Kidney (tissue), 14 donors: ENCODE data around the gene DDX23. TPM values are rescaled to one million over a fixed set of nuclear protein-coding genes. Genes with fewer than 3 reads are reported as not detected.

Source experiments
- DNase-seq, 5 donors: peaks; one replicate each; pipeline ENCODE4 v3.0.0-alpha.2; 2013 to 2020
- FAIRE-seq: peaks from 2 replicates; lab custom pipeline; 2012; peaks lifted over from hg19 to GRCh38; lab: Jason Lieb, UNC
- H3K27ac ChIP-seq, 2 donors: one replicate each; pipeline ENCODE4 v1.7.0; 2013; ENCODE audit warnings: low read depth in 2 of 2, low read length in 2 of 2, inconsistent platforms in 1 of 2
- H3K27me3 ChIP-seq: one replicate; pipeline ENCODE4 v1.7.1; 2013; ENCODE audit warnings: low read length, inconsistent platforms; ENCODE audit not compliant: control insufficient read depth, insufficient read depth
- H3K36me3 ChIP-seq, 3 donors: one replicate each; pipeline versions ENCODE4 v1.7.0 to v1.7.1; 2013; ENCODE audit warnings: low read length in 3 of 3, control low read depth in 1 of 3, inconsistent platforms in 1 of 3; ENCODE audit not compliant: insufficient read depth in 3 of 3, control insufficient read depth in 2 of 3
- H3K4me1 ChIP-seq, 3 donors: one replicate each; pipeline versions ENCODE4 v1.7.0 to v1.7.1; 2013; ENCODE audit warnings: low read length in 3 of 3, inconsistent platforms in 1 of 3, low read depth in 1 of 3; ENCODE audit not compliant: control insufficient read depth in 2 of 3, insufficient read depth in 2 of 3
- H3K4me3 ChIP-seq, 3 donors: one replicate each; pipeline versions ENCODE4 v1.7.0 to v1.8.1; 2013; ENCODE audit warnings: low read length in 3 of 3, control low read depth in 1 of 3, inconsistent platforms in 1 of 3
- H3K9ac ChIP-seq, 3 donors: one replicate each; pipeline versions ENCODE4 v1.7.0 to v1.7.1; 2013; ENCODE audit warnings: low read length in 3 of 3, control low read depth in 1 of 3, inconsistent platforms in 1 of 3
- H3K9me3 ChIP-seq, 3 donors: one replicate each; pipeline versions ENCODE4 v1.7.0 to v1.7.1; 2013; ENCODE audit warnings: low read length in 3 of 3, control low read depth in 1 of 3, inconsistent platforms in 1 of 3; ENCODE audit not compliant: control insufficient read depth in 2 of 3, insufficient read depth in 1 of 3
- intact Hi-C: fragments of 100-400 bp; cut with DNase I; formaldehyde crosslinking; loops from one replicate; pipeline ENCODE4 v1.11.1; 2022
- polyA plus RNA-seq: library from polyadenylated mRNA; stranded (reverse); fragments of 350-450 nt; fragmentation: Illumina TruSeq; extraction: RNeasy Lipid Tissue Mini Kit (QIAGEN cat#74804); gene quantifications from one replicate; pipeline ENCODE4 v1.2.3, GENCODE V29; 2014; ENCODE audit warnings: low read depth, low replicate concordance; ENCODE audit not compliant: insufficient read depth
- total RNA-seq: library from RNA; stranded (reverse); fragmentation: NEBNext Ultra II Directional; extraction: Animal tissue kit (Norgen Biotek cat#: 25700); gene quantifications from one replicate; pipeline ENCODE4 v1.2.1, GENCODE V29; 2021
- TF ChIP-seq, protein P1 (sequence below): IDR thresholded peaks from 3 replicates; pipeline ENCODE4 v1.5.1; 2012; ENCODE audit warnings: mild to moderate bottlenecking, moderate library complexity, borderline replicate concordance; ENCODE audit not compliant: insufficient read depth; ENCODE audit errors: extremely low read depth
- donor health status: control.
- donor health status: control.
- donor health status: control.
- donor health status: control.
- donor health status: control.
- donor health status: DM: yes; HTN: yes; CAD: no.
- donor health status: Normal renal cell carcinoma (clear cell type).

The DDX23 gene
- total and polyA plus RNA-seq, 2 donors from 2014 or later, result 31.9 to 65.5 TPM

DNA sequence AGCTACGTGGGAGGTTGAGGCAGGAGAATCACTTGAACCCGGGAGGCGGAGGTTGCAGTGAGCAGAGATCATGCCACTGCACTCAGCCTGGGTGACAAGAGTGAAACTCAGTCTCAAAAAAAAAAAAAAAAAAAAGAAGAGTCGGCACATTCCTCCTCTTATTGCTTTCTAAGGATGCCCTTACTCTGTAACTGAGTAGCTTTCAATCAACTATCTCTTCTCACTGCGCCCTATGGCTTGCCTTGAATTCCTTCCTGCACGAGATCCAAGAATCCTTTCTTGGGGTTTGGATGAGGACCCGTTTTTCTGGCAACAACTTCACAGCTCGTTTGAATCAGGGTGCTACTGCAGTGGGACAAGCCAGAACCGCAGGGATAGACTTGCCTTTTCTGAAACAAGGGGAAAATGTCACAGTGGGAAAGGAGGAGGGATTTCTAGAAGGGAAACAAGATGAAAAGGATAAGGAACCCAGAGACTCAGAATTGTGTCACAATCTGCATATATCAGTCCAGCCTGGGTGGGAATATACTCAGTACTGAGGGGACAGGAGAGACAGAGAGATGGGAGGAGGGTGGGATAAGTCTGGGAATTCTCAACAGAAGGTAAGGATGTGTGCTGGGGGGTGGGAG is 29.8 kb upstream of the DDX23 start:
- peak in 2 of 5 donors; percentile 35 to 44 for DNase-seq
- H3K9ac ChIP-seq, result peak overlapping the region in 2 of 3 donors; percentile 46 to 61
- H3K4me3 ChIP-seq, result peak overlapping the region in 1 of 3 donors; percentile 44
- no peak for FAIRE-seq
- no peaks in the 10 kb centered on the region for H3K9me3 ChIP-seq
- peak overlapping the region; percentile 43 to 69 for H3K27ac ChIP-seq
- intact Hi-C loops, result no loop called here
- H3K36me3 ChIP-seq, result no peaks in the 10 kb centered on the region
- no peaks in the 10 kb centered on the region for H3K27me3 ChIP-seq
- TF ChIP-seq, protein P1, sequence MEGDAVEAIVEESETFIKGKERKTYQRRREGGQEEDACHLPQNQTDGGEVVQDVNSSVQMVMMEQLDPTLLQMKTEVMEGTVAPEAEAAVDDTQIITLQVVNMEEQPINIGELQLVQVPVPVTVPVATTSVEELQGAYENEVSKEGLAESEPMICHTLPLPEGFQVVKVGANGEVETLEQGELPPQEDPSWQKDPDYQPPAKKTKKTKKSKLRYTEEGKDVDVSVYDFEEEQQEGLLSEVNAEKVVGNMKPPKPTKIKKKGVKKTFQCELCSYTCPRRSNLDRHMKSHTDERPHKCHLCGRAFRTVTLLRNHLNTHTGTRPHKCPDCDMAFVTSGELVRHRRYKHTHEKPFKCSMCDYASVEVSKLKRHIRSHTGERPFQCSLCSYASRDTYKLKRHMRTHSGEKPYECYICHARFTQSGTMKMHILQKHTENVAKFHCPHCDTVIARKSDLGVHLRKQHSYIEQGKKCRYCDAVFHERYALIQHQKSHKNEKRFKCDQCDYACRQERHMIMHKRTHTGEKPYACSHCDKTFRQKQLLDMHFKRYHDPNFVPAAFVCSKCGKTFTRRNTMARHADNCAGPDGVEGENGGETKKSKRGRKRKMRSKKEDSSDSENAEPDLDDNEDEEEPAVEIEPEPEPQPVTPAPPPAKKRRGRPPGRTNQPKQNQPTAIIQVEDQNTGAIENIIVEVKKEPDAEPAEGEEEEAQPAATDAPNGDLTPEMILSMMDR, result no peak
- peaks cover 0 to 10% (median 0%) of the 10 kb centered on the region in 3 donors for H3K4me1 ChIP-seq

DNA sequence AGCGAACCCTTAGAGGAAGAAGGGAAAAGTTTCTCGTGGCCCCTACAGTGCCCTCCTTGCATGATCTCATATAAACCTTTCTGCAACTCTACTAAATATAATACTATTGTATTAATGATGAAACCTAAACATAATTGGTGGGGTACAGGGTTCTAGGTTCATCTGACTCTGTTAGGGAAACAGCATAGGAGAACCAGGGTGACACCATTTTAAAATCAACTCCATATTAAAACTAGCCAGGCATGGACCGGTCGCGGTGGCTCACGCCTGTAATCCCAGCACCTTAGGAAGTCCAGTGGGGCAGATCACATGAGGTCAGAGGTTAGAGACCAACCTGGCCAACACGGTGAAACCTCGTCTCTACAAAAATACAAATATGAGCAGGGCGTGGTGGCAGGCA is 28.7 kb upstream of the DDX23 start:
- TF ChIP-seq, protein P1, result no peak
- intact Hi-C loops, result no loop called here
- no peaks in the 10 kb centered on the region for H3K27me3 ChIP-seq
- no peak overlapping the region for H3K9ac ChIP-seq
- no peak overlapping the region for H3K27ac ChIP-seq
- FAIRE-seq (no peak), DNase-seq (peak in 1 of 5 donors; percentile 16)
- H3K4me3 ChIP-seq, result no peak overlapping the region
- peaks cover 0 to 10% (median 0%) of the 10 kb centered on the region in 3 donors for H3K4me1 ChIP-seq
- H3K36me3 ChIP-seq, result no peaks in the 10 kb centered on the region
- no peaks in the 10 kb centered on the region for H3K9me3 ChIP-seq

- no peak for DNase-seq
- H3K4me1 ChIP-seq, result peaks cover 0 to 7% (median 0%) of the 10 kb centered on the region in 3 donors
- no peak overlapping the region for H3K9ac ChIP-seq
- intact Hi-C loops, result no loop called here
- no peaks in the 10 kb centered on the region for H3K36me3 ChIP-seq
- H3K27ac ChIP-seq, result no peak overlapping the region
- no peak overlapping the region for H3K4me3 ChIP-seq
- TF ChIP-seq, protein P1, result no peak
- no peaks in the 10 kb centered on the region for H3K27me3 ChIP-seq
- no peaks in the 10 kb centered on the region for H3K9me3 ChIP-seq
- no peak for FAIRE-seq
Measured at GRCh38 chr12:48878548-48878947, 26.6 kb upstream of the DDX23 start.
